Measurements from ENCODE around the gene SERINC2. TPM values are rescaled to one million over a fixed set of nuclear protein-coding genes. Genes with fewer than 3 reads are reported as not detected.

Gene SERINC2
- total RNA-seq: 188 and 258 TPM in 2 replicates

GRCh38 chr1:31412732-31413404, at the start of gene SERINC2:
Gene SERINC2 (plus strand): TSS chr1:31413213. CDS start chr1:31413266, 53 bp downstream.

GRCh38 chr1:31373056-31373896, 39.7 kb upstream of the SERINC2 start, which contains the start of gene FABP3:
Gene FABP3 (minus strand): TSS chr1:31373076. CDS start chr1:31373014, 62 bp downstream.

Other genes with a start within 250 kb of the SERINC2 start
- gene NKAIN1, start 173.3 kb upstream of the SERINC2 start, total RNA-seq: 0.07 TPM in 1 of 2 replicates, not detected in the other
- 57.5 and 73.8 TPM in 2 replicates for gene SNRNP40, start 116.4 kb upstream of the SERINC2 start, total RNA-seq
- gene ZCCHC17, start 116.2 kb upstream of the SERINC2 start, total RNA-seq: 34.2 and 47.7 TPM in 2 replicates
- 0.42 TPM in 1 of 2 replicates, not detected in the other for gene FABP3, start 40.1 kb upstream of the SERINC2 start, total RNA-seq
- gene TINAGL1, start 163.3 kb downstream of the SERINC2 start, total RNA-seq: 271 and 279 TPM in 2 replicates
- not detected in 2 replicates for gene HCRTR1, start 204.5 kb downstream of the SERINC2 start, total RNA-seq
- gene PEF1, start 231.7 kb downstream of the SERINC2 start, total RNA-seq: 59.8 and 85.1 TPM in 2 replicates

Measured in airway epithelial cell (primary cell).